ENCODE results near the gene TMEM61.
"Not testable (repeated sequence)": the region's sequence is repeated elsewhere in the genome, so short reads cannot be mapped to it uniquely, and the experiment has no call there.

The TMEM61 gene

GRCh38 chr1:54959241-54959640, 21.2 kb upstream of the TMEM61 start:
- in situ Hi-C loops (cut with MboI; ENCODE audit: low sequenced_read_pairs) = no loop called here

GRCh38 chr1:54962612-54963395, 17.6 kb upstream of the TMEM61 start:
- in situ Hi-C loops (cut with MboI; ENCODE audit: low sequenced_read_pairs) = no loop called here

- in situ Hi-C loops (cut with MboI; ENCODE audit: low sequenced_read_pairs) = not testable (repeated sequence)
Observed at GRCh38 chr1:54963829-54964228, 16.6 kb upstream of the TMEM61 start.

GRCh38 chr1:54965624-54966340, 14.6 kb upstream of the TMEM61 start:
- in situ Hi-C loops (cut with MboI; ENCODE audit: low sequenced_read_pairs) = no loop called here

- in situ Hi-C loops (cut with MboI; ENCODE audit: low sequenced_read_pairs) = no loop called here
Observed at GRCh38 chr1:54967372-54967771, 13.1 kb upstream of the TMEM61 start.

GRCh38 chr1:54968551-54968950, 11.9 kb upstream of the TMEM61 start:
- in situ Hi-C loops (cut with MboI; ENCODE audit: low sequenced_read_pairs) = no loop called here

GRCh38 chr1:54969879-54970278, 10.5 kb upstream of the TMEM61 start:
- in situ Hi-C loops (cut with MboI; ENCODE audit: low sequenced_read_pairs) = no loop called here

GRCh38 chr1:54970901-54971300, 9.5 kb upstream of the TMEM61 start:
- in situ Hi-C loops (cut with MboI; ENCODE audit: low sequenced_read_pairs) = no loop called here

- in situ Hi-C loops (cut with MboI; ENCODE audit: low sequenced_read_pairs) = no loop called here
Observed at GRCh38 chr1:54971317-54971791, 9.1 kb upstream of the TMEM61 start.

- in situ Hi-C loops (cut with MboI; ENCODE audit: low sequenced_read_pairs) = no loop called here
Observed at GRCh38 chr1:54972436-54972835, 8.0 kb upstream of the TMEM61 start.

GRCh38 chr1:54973205-54973921, 7.1 kb upstream of the TMEM61 start:
- in situ Hi-C loops (cut with MboI; ENCODE audit: low sequenced_read_pairs) = no loop called here

- in situ Hi-C loops (cut with MboI; ENCODE audit: low sequenced_read_pairs) = no loop called here
Observed at GRCh38 chr1:54975356-54976108, 4.9 kb upstream of the TMEM61 start.

GRCh38 chr1:54976747-54977146, 3.7 kb upstream of the TMEM61 start:
- in situ Hi-C loops (cut with MboI; ENCODE audit: low sequenced_read_pairs) = no loop called here

GRCh38 chr1:54977533-54978297, 2.7 kb upstream of the TMEM61 start:
- in situ Hi-C loops (cut with MboI; ENCODE audit: low sequenced_read_pairs) = no loop called here

- in situ Hi-C loops (cut with MboI; ENCODE audit: low sequenced_read_pairs) = no loop called here
Observed at GRCh38 chr1:54978528-54979326, 1.7 kb upstream of the TMEM61 start.

- in situ Hi-C loops (cut with MboI; ENCODE audit: low sequenced_read_pairs) = no loop called here
Observed at GRCh38 chr1:54979327-54979891, 1.0 kb upstream of the TMEM61 start.

- in situ Hi-C loops (cut with MboI; ENCODE audit: low sequenced_read_pairs) = no loop called here
Observed at GRCh38 chr1:54980046-54980527, 341 bp upstream of the TMEM61 start.

GRCh38 chr1:54981466-54981865, 1.0 kb downstream of the TMEM61 start:
- in situ Hi-C loops (cut with MboI; ENCODE audit: low sequenced_read_pairs) = no loop called here

GRCh38 chr1:54982739-54983138, 2.3 kb downstream of the TMEM61 start:
- in situ Hi-C loops (cut with MboI; ENCODE audit: low sequenced_read_pairs) = no loop called here

Measured in hTERT RPE-1 (cell line).